OCI-LY7 (cell line): ENCODE results near the gene DAPK2.

ENCODE experiments used
- CTCF ChIP-seq: fragments of 200-600 bp; sonication (generic); conservative IDR thresholded peaks from 2 replicates; pipeline ENCODE4 v1.5.1; 2014; ENCODE audit warnings: mild to moderate bottlenecking, antibody characterized with exemption, low read length, moderate library complexity, mixed read lengths
- EZH2phosphoT487 ChIP-seq: fragments of 200-600 bp; sonication (generic); IDR thresholded peaks from 2 replicates; pipeline ENCODE4 v1.6.1; 2018; ENCODE audit warnings: low read depth, borderline replicate concordance, mild to moderate bottlenecking, mixed run types, antibody characterized with exemption, low read length, moderate library complexity, mixed read lengths

GRCh38 chr15:63888823-63889222 is 157.5 kb downstream of the DAPK2 start:
- TF ChIP-seq EZH2phosphoT487 (no peak), CTCF (no peak)
